Activated T-helper 17 cell treated with anti-CD3 and anti-CD28 coated beads, Interleukin-2, amount 50 U/mL, for 72 hours (primary cell): ENCODE data around the gene CDH22. TPM values are rescaled to one million over a fixed set of nuclear protein-coding genes. Genes with fewer than 3 reads are reported as not detected.

ENCODE experiments used
- ATAC-seq: fragments of 150-1000 bp; cut with Tn5 transposase; replicated peaks from 2 replicates; pipeline ENCODE4 v1.10.0; 2021; ENCODE audit warnings: mild to moderate bottlenecking, moderate library complexity
- H3K27ac Mint-ChIP-seq: one replicate; pipeline ENCODE4 v1.8.0; 2022; ENCODE audit warnings: mixed read lengths
- H3K27me3 Mint-ChIP-seq: one replicate; pipeline ENCODE4 v1.8.0; 2022; ENCODE audit warnings: mixed read lengths
- H3K36me3 Mint-ChIP-seq: one replicate; pipeline ENCODE4 v1.8.0; 2022; ENCODE audit warnings: low read depth, mild to moderate bottlenecking, mixed read lengths
- H3K4me1 Mint-ChIP-seq: one replicate; pipeline ENCODE4 v1.8.0; 2022; ENCODE audit warnings: mixed read lengths
- H3K4me3 Mint-ChIP-seq: one replicate; pipeline ENCODE4 v1.8.0; 2022; ENCODE audit warnings: mild to moderate bottlenecking, mixed read lengths
- H3K9me3 Mint-ChIP-seq: one replicate; pipeline ENCODE4 v1.8.0; 2022; ENCODE audit warnings: mixed read lengths
- total RNA-seq, 2 donors: library from RNA; stranded (reverse); gene quantifications; one replicate each; pipeline ENCODE4 v1.2.3, GENCODE V29; 2022

The CDH22 gene
- total RNA-seq, 2 donors from 2014 or later: not detected

DNA sequence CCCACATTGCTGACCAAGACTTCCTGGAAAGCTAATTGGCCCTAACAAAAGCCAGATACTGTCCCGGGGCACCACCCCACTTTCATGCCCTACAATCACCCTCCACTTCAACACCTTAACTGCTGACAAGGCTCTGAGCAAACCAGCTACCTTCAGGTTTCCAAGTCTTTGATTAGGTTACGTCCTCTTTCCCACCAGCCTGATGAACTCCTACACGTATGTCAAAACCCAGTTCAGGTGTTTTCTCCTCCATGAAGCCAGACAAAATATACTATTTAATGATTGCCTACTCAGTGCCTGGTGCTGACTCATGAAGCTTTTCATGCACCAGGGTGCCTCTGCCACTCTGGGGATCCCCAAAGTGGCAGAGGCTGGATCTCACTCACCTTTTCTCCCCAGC lies 58.6 kb downstream of the CDH22 start:
- Mint-ChIP-seq H3K27me3 (peaks cover 70% of the 10 kb centered on the region), H3K9me3 (no peaks in the 10 kb centered on the region), H3K27ac (no peak overlapping the region), H3K36me3 (no peaks in the 10 kb centered on the region), H3K4me3 (no peak overlapping the region), H3K4me1 (peaks cover 11% of the 10 kb centered on the region)
- ATAC-seq: no peak

DNA sequence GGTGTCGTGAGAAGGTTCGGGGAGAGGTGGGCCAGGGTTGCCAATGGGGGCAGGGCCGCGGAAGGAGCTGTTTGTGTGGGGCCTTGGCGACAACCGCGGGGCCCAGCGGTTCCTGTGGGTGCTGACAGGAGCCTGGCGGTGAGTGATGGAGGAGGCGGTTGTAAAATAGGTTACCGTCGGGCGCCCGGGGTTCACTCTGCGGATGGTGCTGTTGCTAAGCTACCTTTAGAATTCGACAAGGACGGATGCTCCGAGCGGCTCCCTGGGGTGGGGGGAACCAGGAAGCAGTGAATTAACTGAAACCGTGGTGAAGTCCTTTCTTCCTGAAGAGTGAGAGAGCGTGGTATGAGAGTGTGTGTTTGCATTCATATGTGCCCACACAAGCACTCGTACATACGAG lies 61.7 kb downstream of the CDH22 start:
- Mint-ChIP-seq H3K4me3 (no peak overlapping the region), H3K9me3 (no peaks in the 10 kb centered on the region), H3K27ac (no peak overlapping the region), H3K36me3 (no peaks in the 10 kb centered on the region), H3K4me1 (peaks cover 11% of the 10 kb centered on the region), H3K27me3 (peaks cover 48% of the 10 kb centered on the region)
- peak; percentile 28 for ATAC-seq

DNA sequence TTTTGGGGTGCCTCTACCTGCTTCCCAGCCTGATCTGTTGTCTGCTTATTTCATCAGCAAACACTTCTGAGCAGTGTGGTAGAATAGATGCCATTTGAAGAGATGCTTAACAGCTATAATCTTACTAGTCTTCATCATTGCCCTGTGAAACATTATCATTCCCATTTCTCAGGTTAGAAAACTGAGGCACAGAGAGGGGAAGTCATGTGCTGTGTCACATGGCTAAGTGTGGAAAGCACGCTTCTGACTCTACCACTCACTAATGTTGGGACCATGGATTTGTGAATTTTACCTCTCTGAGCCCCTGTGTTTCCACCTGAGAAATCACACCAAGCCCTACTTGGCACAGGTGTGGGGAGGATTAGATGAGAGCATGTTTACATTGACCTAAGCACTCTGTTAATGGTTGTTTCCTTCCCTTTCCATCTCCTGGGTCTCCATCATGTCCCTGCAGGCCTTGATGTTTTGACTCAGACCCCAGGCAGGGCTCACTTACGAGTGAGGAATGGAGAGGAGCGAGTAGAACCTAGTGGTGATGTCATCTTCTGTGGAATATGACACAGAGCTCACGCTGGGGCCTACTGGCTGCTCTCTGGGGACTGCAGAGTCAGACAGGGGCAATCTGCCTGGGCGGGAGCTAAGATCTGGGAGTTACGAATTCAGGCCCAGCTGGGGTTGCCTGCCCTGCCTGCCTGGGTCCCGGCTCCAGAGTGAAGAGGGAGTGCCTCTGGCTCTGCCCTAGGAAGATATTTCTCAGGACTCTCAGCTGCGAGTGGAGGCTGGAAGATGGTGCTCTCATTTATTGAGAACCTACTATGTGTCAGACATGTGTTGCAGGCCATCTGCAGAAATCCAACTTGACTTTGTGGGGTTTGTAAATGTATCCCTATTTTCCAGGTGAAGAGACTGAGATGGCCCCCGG lies 64.3 kb downstream of the CDH22 start:
- no peak for ATAC-seq

DNA sequence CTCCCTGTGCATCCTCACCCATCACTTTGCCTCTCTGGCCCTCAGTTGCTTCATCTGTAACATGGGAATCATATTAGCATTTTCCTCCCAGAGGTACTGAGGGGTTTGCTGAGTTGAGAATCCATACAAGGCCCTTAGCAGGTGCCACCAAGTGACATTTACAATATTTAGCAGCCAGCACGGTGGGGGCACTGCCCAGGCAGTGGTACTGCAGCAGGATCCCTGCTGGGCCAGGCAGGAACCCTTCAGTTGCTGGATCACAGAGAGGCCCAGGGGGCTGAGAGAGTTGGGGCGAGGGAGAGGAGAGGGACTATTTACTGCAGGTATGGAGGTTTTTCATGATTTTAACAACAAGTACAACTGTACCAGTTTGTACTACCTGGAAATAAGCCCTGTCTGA lies 65.9 kb downstream of the CDH22 start:
- no peak overlapping the region for H3K4me3 Mint-ChIP-seq
- no peaks in the 10 kb centered on the region for H3K9me3 Mint-ChIP-seq
- H3K27me3 Mint-ChIP-seq: peaks cover 26% of the 10 kb centered on the region
- peaks cover 7% of the 10 kb centered on the region for H3K4me1 Mint-ChIP-seq
- no peaks in the 10 kb centered on the region for H3K36me3 Mint-ChIP-seq
- no peak overlapping the region for H3K27ac Mint-ChIP-seq
- ATAC-seq: no peak

More for the DNA sequence above, 64.3 kb downstream of the CDH22 start:
- peaks cover 29% of the 10 kb centered on the region for H3K27me3 Mint-ChIP-seq
- peaks cover 7% of the 10 kb centered on the region for H3K4me1 Mint-ChIP-seq
- no peak overlapping the region for H3K27ac Mint-ChIP-seq
- H3K36me3 Mint-ChIP-seq: no peaks in the 10 kb centered on the region
- no peaks in the 10 kb centered on the region for H3K9me3 Mint-ChIP-seq
- no peak overlapping the region for H3K4me3 Mint-ChIP-seq

DNA sequence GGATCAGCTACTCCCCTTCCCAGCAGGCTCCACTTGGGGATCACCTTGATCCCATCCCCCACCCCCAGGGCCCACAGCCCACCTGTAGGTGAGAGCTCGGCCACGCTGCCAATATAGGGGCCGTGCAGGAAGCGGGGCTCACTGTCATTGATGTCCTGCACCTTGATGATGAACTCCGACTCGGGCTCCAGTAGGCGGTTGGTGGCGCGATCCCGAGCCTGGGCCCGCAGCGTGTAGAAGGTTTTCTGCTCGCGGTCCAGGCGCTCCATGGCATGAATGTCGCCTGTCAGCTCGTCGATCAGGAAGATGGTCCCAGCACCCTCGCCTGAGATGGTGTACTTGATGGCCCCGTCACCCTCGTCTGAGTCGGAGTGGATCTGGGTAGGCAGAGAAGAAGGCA lies 67.4 kb downstream of the CDH22 start:
- Mint-ChIP-seq H3K27ac (no peak overlapping the region), H3K36me3 (no peaks in the 10 kb centered on the region), H3K9me3 (no peaks in the 10 kb centered on the region), H3K4me3 (no peak overlapping the region), H3K4me1 (no peaks in the 10 kb centered on the region), H3K27me3 (peaks cover 17% of the 10 kb centered on the region)
- no peak for ATAC-seq

DNA sequence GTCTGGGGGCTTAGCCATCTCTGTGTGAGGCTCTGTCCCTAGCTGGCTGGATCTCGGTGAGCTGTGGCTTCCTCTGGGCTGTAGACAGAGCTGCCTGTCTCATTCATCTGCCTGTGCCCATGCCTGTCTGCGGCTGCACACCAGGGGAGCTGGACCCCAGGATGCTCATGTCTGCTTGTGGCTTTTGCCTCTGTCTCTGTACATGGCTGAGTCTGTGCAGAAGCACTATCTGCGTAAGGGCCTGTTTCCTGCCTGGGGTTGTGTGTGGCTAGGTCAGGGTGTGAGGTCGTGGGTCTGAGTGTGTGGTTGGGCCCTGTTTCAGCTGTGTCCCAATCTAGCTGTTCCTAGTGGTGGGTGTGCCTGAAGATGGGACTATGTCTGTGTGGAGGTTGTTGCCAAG lies 68.2 kb downstream of the CDH22 start:
- no peak for ATAC-seq
- Mint-ChIP-seq H3K27ac (no peak overlapping the region), H3K27me3 (peaks cover 16% of the 10 kb centered on the region), H3K4me3 (no peak overlapping the region), H3K9me3 (no peaks in the 10 kb centered on the region), H3K4me1 (no peaks in the 10 kb centered on the region), H3K36me3 (no peaks in the 10 kb centered on the region)

DNA sequence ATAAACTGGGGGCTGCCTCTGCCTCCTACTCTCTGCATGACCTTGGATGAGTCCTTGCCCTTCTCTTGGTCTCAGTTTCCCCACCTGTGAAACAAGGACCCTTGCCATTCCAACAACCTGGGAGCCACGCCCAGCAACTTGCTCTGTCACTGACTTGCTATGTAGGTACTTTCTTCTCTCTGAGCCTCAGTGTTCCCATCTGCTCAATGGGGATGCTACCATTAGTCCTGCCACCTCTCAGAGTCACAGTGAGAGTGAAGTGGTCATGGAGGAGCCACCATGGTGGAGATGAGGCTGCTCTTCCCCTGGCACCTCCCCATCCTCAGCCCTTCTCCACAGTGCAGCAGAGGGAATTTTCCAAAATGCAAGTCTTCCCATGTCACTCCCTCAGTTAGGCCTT lies 70.6 kb downstream of the CDH22 start:
- Mint-ChIP-seq H3K27ac (no peak overlapping the region), H3K36me3 (no peaks in the 10 kb centered on the region), H3K4me3 (no peak overlapping the region), H3K9me3 (no peaks in the 10 kb centered on the region), H3K27me3 (peaks cover 22% of the 10 kb centered on the region), H3K4me1 (no peaks in the 10 kb centered on the region)
- ATAC-seq: no peak

DNA sequence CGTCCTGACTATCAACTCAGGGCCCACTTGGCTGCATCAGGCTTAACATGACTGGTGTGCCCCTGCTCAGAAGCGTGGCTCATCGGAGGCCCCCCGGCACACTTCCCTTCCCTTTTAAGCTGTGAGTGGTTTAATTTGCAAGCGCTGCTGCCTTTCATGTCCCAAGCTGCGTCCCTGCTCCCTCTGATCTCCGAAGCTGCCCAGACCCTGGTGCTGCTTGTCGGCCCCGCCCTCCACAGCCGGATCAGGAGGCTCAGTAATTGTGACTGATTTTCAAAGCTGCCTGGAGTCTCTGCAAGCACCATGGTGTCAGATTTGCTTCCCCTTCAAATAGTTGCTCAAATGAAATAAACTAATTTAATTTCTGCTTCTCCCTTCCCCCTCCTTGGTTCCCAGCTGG lies 71.1 kb downstream of the CDH22 start:
- H3K4me1 Mint-ChIP-seq: no peaks in the 10 kb centered on the region
- no peak overlapping the region for H3K4me3 Mint-ChIP-seq
- peaks cover 24% of the 10 kb centered on the region for H3K27me3 Mint-ChIP-seq
- ATAC-seq: no peak
- H3K36me3 Mint-ChIP-seq: no peaks in the 10 kb centered on the region
- H3K9me3 Mint-ChIP-seq: no peaks in the 10 kb centered on the region
- H3K27ac Mint-ChIP-seq: no peak overlapping the region

DNA sequence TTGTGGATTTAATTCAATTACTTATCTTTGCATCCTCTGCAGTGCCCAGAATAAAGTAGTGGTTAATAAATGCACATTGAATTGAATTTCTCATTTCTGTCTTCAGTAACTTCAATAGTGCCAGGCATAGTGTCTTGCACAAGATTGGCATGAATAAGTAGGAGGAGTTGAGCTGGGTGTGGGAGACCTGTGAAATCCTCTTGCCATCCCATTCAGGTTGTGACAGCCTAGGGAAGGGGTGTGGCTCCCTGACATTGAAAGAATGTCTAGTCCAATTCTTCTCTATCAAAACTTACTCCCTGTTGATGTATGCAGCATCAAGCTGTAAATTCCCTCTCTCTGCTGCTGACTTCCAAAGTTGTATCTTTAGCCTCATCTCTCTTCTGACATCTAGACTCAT lies 73.2 kb downstream of the CDH22 start:
- H3K4me1 Mint-ChIP-seq: no peaks in the 10 kb centered on the region
- ATAC-seq: no peak

DNA sequence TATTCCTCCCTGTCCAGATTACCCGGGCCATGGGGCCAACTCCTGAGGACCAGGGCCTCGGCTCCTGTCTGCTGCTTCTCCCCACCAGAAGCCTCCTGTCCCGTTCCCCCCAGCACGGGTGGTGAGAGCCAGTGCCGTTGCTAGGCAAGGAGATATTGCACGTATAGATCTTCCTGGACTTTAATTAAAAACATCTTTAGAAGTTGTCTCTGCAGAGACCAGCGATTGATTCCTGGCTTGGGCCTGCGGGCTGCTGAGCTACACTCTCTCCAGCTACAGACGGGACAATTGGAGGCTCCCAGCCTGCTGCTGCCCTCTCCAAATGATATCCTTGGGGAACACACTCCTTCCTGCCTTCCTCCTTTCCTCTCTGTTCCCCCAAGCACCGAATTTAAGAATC lies 74.6 kb downstream of the CDH22 start:
- peaks cover 33% of the 10 kb centered on the region for H3K27me3 Mint-ChIP-seq
- no peaks in the 10 kb centered on the region for H3K36me3 Mint-ChIP-seq
- H3K27ac Mint-ChIP-seq: no peak overlapping the region
- no peak overlapping the region for H3K4me3 Mint-ChIP-seq
- ATAC-seq: no peak
- H3K9me3 Mint-ChIP-seq: no peaks in the 10 kb centered on the region
- no peaks in the 10 kb centered on the region for H3K4me1 Mint-ChIP-seq

More for the DNA sequence above, 73.2 kb downstream of the CDH22 start:
- no peaks in the 10 kb centered on the region for H3K9me3 Mint-ChIP-seq
- H3K36me3 Mint-ChIP-seq: no peaks in the 10 kb centered on the region
- H3K27me3 Mint-ChIP-seq: peaks cover 27% of the 10 kb centered on the region
- no peak overlapping the region for H3K27ac Mint-ChIP-seq
- no peak overlapping the region for H3K4me3 Mint-ChIP-seq

DNA sequence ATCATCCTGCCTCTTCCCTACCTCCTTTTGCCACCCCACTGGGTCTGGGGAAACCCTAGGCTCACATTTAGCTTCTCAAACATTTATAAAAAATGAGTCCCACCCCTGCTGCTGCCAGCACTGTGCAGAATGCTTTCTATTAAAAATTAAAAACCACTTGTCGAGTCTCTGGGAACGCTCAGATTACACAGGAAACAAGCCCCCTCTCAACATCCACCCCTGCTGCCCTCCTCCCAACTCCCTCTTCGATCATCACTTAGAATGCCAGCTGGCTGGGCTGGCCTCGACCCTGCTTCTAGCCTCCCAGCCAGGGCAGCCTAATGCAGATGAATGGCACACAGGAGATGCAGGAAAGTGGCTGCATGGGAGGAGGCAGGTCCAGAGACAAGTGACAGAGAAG lies 75.8 kb downstream of the CDH22 start:
- Mint-ChIP-seq H3K27ac (no peak overlapping the region), H3K9me3 (no peaks in the 10 kb centered on the region), H3K4me3 (no peak overlapping the region), H3K4me1 (no peaks in the 10 kb centered on the region), H3K36me3 (no peaks in the 10 kb centered on the region), H3K27me3 (peaks cover 27% of the 10 kb centered on the region)
- ATAC-seq: no peak

DNA sequence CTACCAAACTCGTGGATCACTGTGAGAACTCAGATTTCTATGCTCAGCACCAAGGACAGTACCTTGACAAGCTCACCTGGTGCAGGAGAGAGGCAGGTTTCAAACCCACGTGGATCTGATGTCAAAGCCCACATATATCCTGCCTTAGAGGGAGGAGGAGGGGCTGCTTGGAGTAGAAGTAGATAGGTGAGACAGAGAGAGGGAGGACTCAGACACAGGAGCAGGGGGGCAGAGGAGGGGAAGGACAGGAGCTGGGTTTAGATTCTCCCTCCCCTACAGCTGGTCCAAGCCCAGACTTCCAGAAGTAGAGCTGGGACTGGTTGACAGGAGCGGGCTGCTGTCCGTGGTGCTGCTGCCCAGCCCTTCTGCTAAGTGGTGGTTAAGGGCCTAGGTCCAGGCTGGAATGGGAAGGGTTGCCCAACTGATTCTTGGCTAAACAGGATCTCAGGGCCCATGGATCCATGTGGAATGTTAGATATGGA lies 77.5 kb downstream of the CDH22 start:
- H3K9me3 Mint-ChIP-seq: no peaks in the 10 kb centered on the region
- no peaks in the 10 kb centered on the region for H3K4me1 Mint-ChIP-seq
- no peaks in the 10 kb centered on the region for H3K36me3 Mint-ChIP-seq
- H3K4me3 Mint-ChIP-seq: no peak overlapping the region
- peaks cover 34% of the 10 kb centered on the region for H3K27me3 Mint-ChIP-seq
- no peak for ATAC-seq
- H3K27ac Mint-ChIP-seq: no peak overlapping the region

DNA sequence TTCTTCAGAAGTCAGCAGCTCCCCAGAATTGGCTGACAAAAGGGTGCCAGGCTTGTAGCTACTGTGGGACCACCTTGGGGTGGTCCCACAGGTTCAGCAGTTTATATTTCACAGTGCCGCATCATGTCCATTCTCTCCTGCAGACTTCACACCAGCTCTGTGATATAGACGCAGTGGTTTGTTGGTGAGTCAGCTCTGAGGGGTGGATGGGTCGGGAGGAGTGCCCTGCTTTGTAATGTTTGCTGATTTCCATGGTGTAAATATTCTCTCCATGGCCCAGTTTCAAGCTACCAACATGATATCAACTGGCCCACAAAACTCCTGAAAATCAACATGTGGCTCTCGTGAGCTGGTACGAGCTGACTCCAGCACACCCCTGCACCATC lies 78.2 kb downstream of the CDH22 start:
- Mint-ChIP-seq H3K9me3 (no peaks in the 10 kb centered on the region), H3K36me3 (no peaks in the 10 kb centered on the region), H3K4me3 (no peak overlapping the region), H3K27ac (no peak overlapping the region), H3K4me1 (no peaks in the 10 kb centered on the region), H3K27me3 (peaks cover 37% of the 10 kb centered on the region)
- no peak for ATAC-seq

DNA sequence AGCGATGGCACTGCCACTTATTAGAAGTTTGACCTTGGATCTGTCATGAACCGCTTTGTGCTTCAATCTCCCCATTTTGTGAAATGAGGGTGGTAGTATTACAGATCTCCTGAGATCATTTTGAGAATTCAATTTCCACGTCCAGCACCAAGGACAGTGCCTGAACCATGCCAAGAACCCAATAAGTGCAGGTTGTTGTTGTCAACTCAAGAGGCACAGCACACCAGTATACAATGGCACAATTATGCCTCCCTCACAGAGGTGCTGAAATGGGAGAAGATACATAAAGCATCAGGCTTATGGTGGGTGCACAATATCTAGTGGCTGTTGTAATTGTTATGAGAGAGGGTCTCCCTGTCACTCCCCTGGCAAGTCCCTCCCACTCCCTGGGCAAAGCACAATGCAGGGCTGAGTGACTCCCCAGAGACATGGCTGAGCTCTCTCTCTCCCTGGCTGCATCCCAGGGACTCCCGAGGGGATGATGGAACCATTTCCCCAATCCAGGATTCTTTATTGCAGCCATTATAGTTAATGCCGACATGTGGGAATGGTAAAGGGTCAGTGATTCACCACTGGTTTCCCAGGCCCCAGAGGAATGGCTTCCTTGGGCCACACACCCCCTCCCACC lies 78.7 kb downstream of the CDH22 start:
- no peak overlapping the region for H3K4me3 Mint-ChIP-seq
- no peaks in the 10 kb centered on the region for H3K9me3 Mint-ChIP-seq
- ATAC-seq: no peak
- H3K36me3 Mint-ChIP-seq: no peaks in the 10 kb centered on the region
- peaks cover 41% of the 10 kb centered on the region for H3K27me3 Mint-ChIP-seq
- H3K27ac Mint-ChIP-seq: no peak overlapping the region
- no peaks in the 10 kb centered on the region for H3K4me1 Mint-ChIP-seq

DNA sequence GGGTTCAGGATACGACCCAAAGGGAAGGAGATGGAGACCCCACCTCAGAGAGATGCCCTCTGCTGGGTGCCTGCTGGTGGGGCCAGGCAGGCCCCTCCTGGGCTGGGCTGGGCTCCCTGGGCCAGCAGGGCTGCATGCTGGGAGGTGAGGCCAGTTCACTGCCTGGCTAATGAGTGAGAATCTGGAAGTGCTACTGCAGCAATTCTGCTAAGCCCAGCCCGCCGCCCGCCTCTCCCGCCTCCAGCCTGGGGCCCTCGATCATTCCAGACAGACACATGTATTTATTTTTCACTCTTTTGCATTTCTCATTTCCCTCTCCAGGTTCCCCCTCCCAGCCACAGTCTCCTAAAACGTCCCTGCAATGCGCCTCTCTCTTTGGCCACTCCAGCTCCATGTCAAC lies 79.6 kb downstream of the CDH22 start:
- Mint-ChIP-seq H3K27me3 (peaks cover 39% of the 10 kb centered on the region), H3K4me3 (no peak overlapping the region), H3K27ac (no peak overlapping the region), H3K4me1 (no peaks in the 10 kb centered on the region), H3K36me3 (no peaks in the 10 kb centered on the region), H3K9me3 (no peaks in the 10 kb centered on the region)
- ATAC-seq: no peak
